Calu3 (cell line): ENCODE results near the gene GLS. TPM values are rescaled to one million over a fixed set of nuclear protein-coding genes. Genes with fewer than 3 reads are reported as not detected.
A peak's percentile ranks its signal among the peaks of the same experiment; 100 is the strongest.
"Not testable (repeated sequence)": the region's sequence is repeated elsewhere in the genome, so short reads cannot be mapped to it uniquely, and the experiment has no call there.

Source experiments
- BruUV-seq: library from RNA; stranded (reverse); fragments of 400-500 nt; replicated peaks from 2 replicates; lab custom pipeline; 2021; lab: Mats Ljungman, UMichigan
- CTCF ChIA-PET: fragments of 300-600 bp; sonication (Branson Sonifier 250); formaldehyde crosslinking; loops from one replicate; lab custom pipeline; 2022; ENCODE audit warnings: antibody characterized with exemption; lab: Charles Lee
- DNase-seq: peaks from one replicate; pipeline ENCODE4 v3.0.0; 2022
- H3K27ac Mint-ChIP-seq: one replicate; pipeline ENCODE4 v1.8.0; 2022; ENCODE audit warnings: mixed read lengths; ENCODE audit not compliant: unreplicated experiment
- H3K27me3 Mint-ChIP-seq: one replicate; pipeline ENCODE4 v1.8.0; 2022; ENCODE audit warnings: mixed read lengths; ENCODE audit not compliant: unreplicated experiment
- H3K36me3 Mint-ChIP-seq: one replicate; pipeline ENCODE4 v1.8.0; 2022; ENCODE audit warnings: mild to moderate bottlenecking, moderate library complexity, mixed read lengths; ENCODE audit not compliant: insufficient read depth, unreplicated experiment
- H3K4me1 Mint-ChIP-seq: one replicate; pipeline ENCODE4 v1.8.0; 2022; ENCODE audit warnings: mild to moderate bottlenecking, low read depth, mixed read lengths; ENCODE audit not compliant: unreplicated experiment
- H3K4me3 Mint-ChIP-seq: one replicate; pipeline ENCODE4 v1.8.0; 2022; ENCODE audit warnings: mild to moderate bottlenecking, low read depth, moderate library complexity, mixed read lengths; ENCODE audit not compliant: unreplicated experiment
- H3K9me3 Mint-ChIP-seq: one replicate; pipeline ENCODE4 v1.8.0; 2022; ENCODE audit warnings: low read depth, mixed read lengths; ENCODE audit not compliant: unreplicated experiment
- CTCF ChIP-seq: fragments of 200-600 bp; IDR thresholded peaks from one replicate; pipeline ENCODE4 v1.8.0; 2022; ENCODE audit warnings: antibody characterized with exemption; ENCODE audit not compliant: unreplicated experiment
- intact Hi-C: fragments of 100-400 bp; cut with micrococcal nuclease; formaldehyde crosslinking; loops from one replicate; pipeline ENCODE4 v1.10.0; 2022; ENCODE audit not compliant: unreplicated experiment
- total RNA-seq: library from RNA; stranded (reverse); gene quantifications from 2 replicates; pipeline ENCODE4 v1.2.3, GENCODE V29; 2022

The GLS gene
- total RNA-seq, 1 experiment from 2014 or later: 115 TPM

DNA sequence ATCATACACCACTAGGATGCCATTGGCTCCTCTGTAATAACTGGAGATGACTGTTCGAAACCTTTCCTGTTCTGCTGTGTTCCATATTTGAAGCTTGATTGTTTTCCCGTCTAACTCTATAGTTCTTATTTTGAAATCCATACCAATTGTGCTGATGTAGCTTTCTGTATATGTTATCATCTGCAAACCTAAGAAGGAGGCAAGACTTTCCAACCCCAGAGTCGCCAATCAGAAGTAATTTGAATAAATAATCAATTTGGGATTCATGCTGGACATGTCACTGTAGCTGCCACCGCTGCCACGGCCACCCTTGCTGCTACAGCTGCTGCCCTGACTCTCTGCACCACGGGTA, 112.6 kb downstream of the GLS start:
- intact Hi-C loops: no loop called here
- Mint-ChIP-seq H3K4me3 (no peak overlapping the region), H3K27ac (no peak overlapping the region), H3K9me3 (no peaks in the 10 kb centered on the region), H3K27me3 (no peaks in the 10 kb centered on the region), H3K36me3 (peaks cover 69% of the 10 kb centered on the region), H3K4me1 (no peaks in the 10 kb centered on the region)
- CTCF ChIA-PET: no interaction called here
- no peak for DNase-seq
- no peak for TF ChIP-seq CTCF
- BruUV-seq: no TSS peak

- no peak for TF ChIP-seq CTCF
- BruUV-seq: no TSS peak
- Mint-ChIP-seq H3K27me3 (no peaks in the 10 kb centered on the region), H3K27ac (no peak overlapping the region), H3K36me3 (peaks cover 71% of the 10 kb centered on the region), H3K9me3 (no peaks in the 10 kb centered on the region), H3K4me3 (no peak overlapping the region), H3K4me1 (no peaks in the 10 kb centered on the region)
- DNase-seq: no peak
- intact Hi-C loops: no loop called here
- CTCF ChIA-PET: no interaction called here
Observed at GRCh38 chr2:190994148-190994547, 113.5 kb downstream of the GLS start.

- H3K27me3 Mint-ChIP-seq, H3K9me3 Mint-ChIP-seq, H3K4me3 Mint-ChIP-seq, H3K27ac Mint-ChIP-seq, DNase-seq, intact Hi-C loops, CTCF ChIA-PET, BruUV-seq, H3K4me1 Mint-ChIP-seq: not testable (repeated sequence)
- peaks cover 77% of the 10 kb centered on the region for H3K36me3 Mint-ChIP-seq
Observed at GRCh38 chr2:190995315-190995714, 114.7 kb downstream of the GLS start.

DNA sequence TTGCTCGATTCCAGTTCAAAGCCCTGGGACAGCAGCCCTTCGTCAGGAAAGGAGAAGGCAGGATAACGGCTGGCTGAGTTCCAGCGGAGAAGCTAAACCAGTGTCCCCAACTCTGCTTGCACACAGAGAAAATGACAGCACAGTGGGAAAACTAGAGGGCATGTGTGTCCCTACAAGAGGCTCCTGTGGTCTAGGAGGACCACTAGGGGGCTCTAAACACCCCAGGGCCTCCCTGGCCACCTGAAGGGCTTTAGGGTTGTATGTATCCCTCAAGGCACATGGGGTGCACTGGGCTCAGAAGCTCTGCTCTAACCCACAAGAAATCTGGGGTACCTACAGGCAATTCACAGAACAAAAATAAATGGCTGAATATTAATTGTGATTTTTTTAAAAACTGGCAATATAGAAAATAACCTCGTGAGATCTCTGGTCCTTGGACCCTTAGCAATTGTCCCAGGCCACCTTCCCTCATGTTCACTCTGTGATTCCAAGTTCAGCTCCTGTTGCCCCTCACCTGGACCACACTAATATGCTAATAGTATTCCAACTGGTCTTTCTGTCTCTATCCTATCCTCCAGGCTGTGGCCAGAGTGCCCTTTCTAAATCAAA, 115.8 kb downstream of the GLS start:
- BruUV-seq: no TSS peak
- intact Hi-C loops: no loop called here
- no peaks in the 10 kb centered on the region for H3K4me1 Mint-ChIP-seq
- no peaks in the 10 kb centered on the region for H3K9me3 Mint-ChIP-seq
- peak overlapping the region; percentile 16 for H3K27ac Mint-ChIP-seq
- peak; percentile 48 for DNase-seq
- no peaks in the 10 kb centered on the region for H3K27me3 Mint-ChIP-seq
- CTCF ChIA-PET: no interaction called here
- peaks cover 75% of the 10 kb centered on the region for H3K36me3 Mint-ChIP-seq
- H3K4me3 Mint-ChIP-seq: no peak overlapping the region
- TF ChIP-seq CTCF: peak; percentile 71

- Mint-ChIP-seq H3K4me3 (no peak overlapping the region), H3K27ac (no peak overlapping the region), H3K4me1 (no peaks in the 10 kb centered on the region), H3K9me3 (no peaks in the 10 kb centered on the region), H3K36me3 (peaks cover 78% of the 10 kb centered on the region), H3K27me3 (no peaks in the 10 kb centered on the region)
- no TSS peak for BruUV-seq
- intact Hi-C loops: no loop called here
- CTCF ChIA-PET: no interaction called here
- DNase-seq: no peak
- TF ChIP-seq CTCF: no peak
Observed at GRCh38 chr2:190996947-190997346, 116.3 kb downstream of the GLS start.
